ENCODE measurements around the gene RAB5A. TPM values are rescaled to one million over a fixed set of nuclear protein-coding genes. Genes with fewer than 3 reads are reported as not detected.

Gene RAB5A
- total and polyA plus RNA-seq, 2 donors (not counting 3 experiments of a cell fraction or from before 2014, with no cell fraction given), result 20.6 to 63.8 TPM

DNA sequence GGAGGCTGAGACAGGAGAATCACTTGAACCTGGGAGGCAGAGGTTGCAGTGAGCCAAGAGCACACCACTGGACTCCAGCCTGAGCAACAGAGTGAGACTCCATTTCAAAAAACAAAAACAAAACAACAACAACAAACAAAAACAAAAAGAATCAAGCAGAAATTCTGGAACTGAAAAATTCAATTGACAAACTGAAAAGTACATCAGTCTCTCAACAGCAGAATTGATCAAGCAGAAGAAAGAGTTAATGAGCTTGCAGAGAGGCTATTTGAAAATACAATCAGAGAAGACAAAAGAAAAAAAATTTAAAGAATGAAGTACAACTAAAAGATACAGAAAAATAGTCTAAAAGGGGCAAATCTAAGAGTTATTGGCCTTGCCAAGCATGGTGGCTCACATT is 35.4 kb upstream of the RAB5A start:
- no peak for TF ChIP-seq EZH2 (IDR thresholded peaks at IDR 0.05; ENCODE audit: borderline replicate concordance, low read depth, low read length, severe bottlenecking)
- TF ChIP-seq, protein P1, sequence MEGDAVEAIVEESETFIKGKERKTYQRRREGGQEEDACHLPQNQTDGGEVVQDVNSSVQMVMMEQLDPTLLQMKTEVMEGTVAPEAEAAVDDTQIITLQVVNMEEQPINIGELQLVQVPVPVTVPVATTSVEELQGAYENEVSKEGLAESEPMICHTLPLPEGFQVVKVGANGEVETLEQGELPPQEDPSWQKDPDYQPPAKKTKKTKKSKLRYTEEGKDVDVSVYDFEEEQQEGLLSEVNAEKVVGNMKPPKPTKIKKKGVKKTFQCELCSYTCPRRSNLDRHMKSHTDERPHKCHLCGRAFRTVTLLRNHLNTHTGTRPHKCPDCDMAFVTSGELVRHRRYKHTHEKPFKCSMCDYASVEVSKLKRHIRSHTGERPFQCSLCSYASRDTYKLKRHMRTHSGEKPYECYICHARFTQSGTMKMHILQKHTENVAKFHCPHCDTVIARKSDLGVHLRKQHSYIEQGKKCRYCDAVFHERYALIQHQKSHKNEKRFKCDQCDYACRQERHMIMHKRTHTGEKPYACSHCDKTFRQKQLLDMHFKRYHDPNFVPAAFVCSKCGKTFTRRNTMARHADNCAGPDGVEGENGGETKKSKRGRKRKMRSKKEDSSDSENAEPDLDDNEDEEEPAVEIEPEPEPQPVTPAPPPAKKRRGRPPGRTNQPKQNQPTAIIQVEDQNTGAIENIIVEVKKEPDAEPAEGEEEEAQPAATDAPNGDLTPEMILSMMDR (IDR thresholded peaks at IDR 0.05; ENCODE audit: extremely low read depth in 1 of 2, insufficient read depth in 1 of 2, low read depth in 1 of 2, low read length in 2 of 2), result no peak
- no peak for TF ChIP-seq GATA2 (IDR thresholded peaks at IDR 0.05; ENCODE audit: insufficient read depth, insufficient read length, low read depth, low read length)
- TF ChIP-seq POLR2A (IDR thresholded peaks at IDR 0.05; ENCODE audit: low read depth, low read length), result no peak
- no peak for TF ChIP-seq MYC (IDR thresholded peaks at IDR 0.05; ENCODE audit: low read depth, low read length)
- no peak for TF ChIP-seq POLR2AphosphoS5 (IDR thresholded peaks at IDR 0.05; ENCODE audit: insufficient read depth, low read depth, low read length)
- TF ChIP-seq, protein P2, sequence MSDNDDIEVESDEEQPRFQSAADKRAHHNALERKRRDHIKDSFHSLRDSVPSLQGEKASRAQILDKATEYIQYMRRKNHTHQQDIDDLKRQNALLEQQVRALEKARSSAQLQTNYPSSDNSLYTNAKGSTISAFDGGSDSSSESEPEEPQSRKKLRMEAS (IDR thresholded peaks at IDR 0.05; ENCODE audit: insufficient read depth, insufficient read length), result no peak
- no peak for TF ChIP-seq JUN (IDR thresholded peaks at IDR 0.05; ENCODE audit: borderline replicate concordance, insufficient read depth, insufficient read length, low read depth)
- no peak for TF ChIP-seq FOS (IDR thresholded peaks at IDR 0.05; ENCODE audit: borderline replicate concordance, insufficient read depth, low read length)
- no peaks in the 10 kb centered on the region for H3K9me3 ChIP-seq (replicated peaks; ENCODE audit: control insufficient read depth, insufficient read depth, low read length)
- FAIRE-seq (no peak), DNase-seq (ENCODE audit: low read depth, low spot score) (no peak)
- intact Hi-C loops (cut with micrococcal nuclease) (no loop called here), dilution Hi-C loops (cut with MboI; ENCODE audit: extremely low pct_ligation_motif_present, low sequenced_read_pairs) (no loop called here)
- H3K4me3 ChIP-seq (replicated peaks in 1 of 3; ENCODE audit: insufficient read depth in 1 of 3, low read depth in 1 of 3, low read length in 3 of 3), result no peak overlapping the region
- H2AFZ ChIP-seq (ENCODE audit: low read depth, low read length), result no peak overlapping the region
- BruUV-seq (replicated peaks), result no TSS peak
- H3K4me1 ChIP-seq (ENCODE audit: control insufficient read depth, extremely low read depth, insufficient read depth, low read length), result no peaks in the 10 kb centered on the region
- POLR2A ChIA-PET, result no interaction called here
- H3K79me2 ChIP-seq (ENCODE audit: control insufficient read depth, insufficient read depth, low read length), result no peaks in the 10 kb centered on the region
- no peak overlapping the region for H3K27ac ChIP-seq (ENCODE audit: insufficient read depth, low read depth, low read length)
- CTCF ChIA-PET, result no interaction called here
- H3K4me2 ChIP-seq (ENCODE audit: insufficient read depth, low read length), result no peak overlapping the region
- no peaks in the 10 kb centered on the region for H3K27me3 ChIP-seq (ENCODE audit: control insufficient read depth in 2 of 2, insufficient read depth in 2 of 2, low read length in 2 of 2)
- H3K9ac ChIP-seq (replicated peaks; ENCODE audit: extremely low read depth, insufficient read depth, low read length), result no peak overlapping the region
- no peaks in the 10 kb centered on the region for H3K9me1 ChIP-seq (replicated peaks; ENCODE audit: control insufficient read depth, extremely low read depth, insufficient read depth, low read length)
- H3K36me3 ChIP-seq (ENCODE audit: control insufficient read depth in 2 of 2, extremely low read depth in 1 of 2, insufficient read depth in 2 of 2, low read length in 2 of 2), result no peaks in the 10 kb centered on the region
- no peaks in the 10 kb centered on the region for H4K20me1 ChIP-seq (replicated peaks; ENCODE audit: control insufficient read depth, extremely low read depth, insufficient read depth, low read length)

Measured in endothelial cell of umbilical vein (primary cell).